Measurements from ENCODE around the gene CRTAC1.

Gene CRTAC1

DNA sequence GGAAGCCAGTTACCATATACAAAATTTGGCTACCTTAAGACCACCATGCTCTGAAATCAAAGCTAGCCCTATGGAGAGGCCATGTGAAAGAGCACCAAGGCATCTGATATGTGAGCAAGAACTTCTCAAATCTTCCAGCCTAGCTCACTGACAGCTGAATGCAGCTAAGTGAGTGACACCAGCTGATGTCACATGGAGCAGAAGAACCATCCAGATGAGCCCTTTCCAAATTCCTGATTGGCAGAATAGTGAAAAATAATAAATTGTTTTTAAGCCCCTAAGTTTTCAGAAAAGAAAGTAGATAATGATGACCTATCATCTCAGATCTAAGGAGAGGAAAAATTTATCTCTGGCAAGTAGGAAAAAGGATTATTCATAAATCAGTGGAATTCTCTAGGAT lies 85.6 kb downstream of the CRTAC1 start:
- H2BK5ac ChIP-seq (ENCODE audit: low read length): no peak overlapping the region
- no peak overlapping the region for H2AFZ ChIP-seq (ENCODE audit: low read length)
- no peak overlapping the region for H3K4me3 ChIP-seq (ENCODE audit: low read length in 2 of 2)
- no peak overlapping the region for H2AK5ac ChIP-seq (ENCODE audit: low read depth, low read length)
- DNase-seq (ENCODE audit: low spot score): no peak
- no peak overlapping the region for H3K9ac ChIP-seq (ENCODE audit: low read depth, low read length, poor library complexity)
- no peak overlapping the region for H3K23ac ChIP-seq (ENCODE audit: low read depth, low read length, poor library complexity)
- H3K4me1 ChIP-seq (ENCODE audit: control insufficient read depth in 2 of 2, insufficient read depth in 1 of 2, low read depth in 1 of 2, low read length in 2 of 2): no peaks in the 10 kb centered on the region
- no peak overlapping the region for H3K14ac ChIP-seq (ENCODE audit: low read length)
- H3K79me1 ChIP-seq (ENCODE audit: low read depth, low read length): no peaks in the 10 kb centered on the region
- H2BK120ac ChIP-seq (ENCODE audit: low read depth, low read length): no peak overlapping the region
- no peak overlapping the region for H3K4me2 ChIP-seq (ENCODE audit: insufficient read depth, low read length, poor library complexity, severe bottlenecking)
- no peaks in the 10 kb centered on the region for H3K36me3 ChIP-seq (replicated peaks in 1 of 2; ENCODE audit: control insufficient read depth in 2 of 2, insufficient read depth in 2 of 2, low read length in 2 of 2)
- H2BK12ac ChIP-seq (ENCODE audit: low read length): no peak overlapping the region
- H3K4ac ChIP-seq (ENCODE audit: low read length): no peak overlapping the region
- H3K18ac ChIP-seq (ENCODE audit: low read length): no peak overlapping the region
- no peaks in the 10 kb centered on the region for H3K9me3 ChIP-seq (replicated peaks in 1 of 2; ENCODE audit: control insufficient read depth in 2 of 2, insufficient read depth in 1 of 2, low read depth in 1 of 2, low read length in 2 of 2)
- H4K8ac ChIP-seq (ENCODE audit: low read depth, low read length): no peak overlapping the region
- H4K91ac ChIP-seq (ENCODE audit: low read depth, low read length, poor library complexity): no peak overlapping the region
- no peak overlapping the region for H3K27ac ChIP-seq (replicated peaks; ENCODE audit: low read length)
- H2BK15ac ChIP-seq (ENCODE audit: low read length): no peak overlapping the region
- H3K27me3 ChIP-seq (ENCODE audit: control insufficient read depth in 3 of 3, insufficient read depth in 3 of 3, low read depth in 1 of 3, low read length in 3 of 3): peaks cover 0 to 2% (median 0%) of the 10 kb centered on the region in 3 experiments

- Histone ChIP-seq H3K27me3 (ENCODE audit: control insufficient read depth in 3 of 3, insufficient read depth in 3 of 3, low read depth in 1 of 3, low read length in 3 of 3) (no peaks in the 10 kb centered on the region), H4K91ac (ENCODE audit: low read depth, low read length, poor library complexity) (no peak overlapping the region)
These were observed 87.1 kb downstream of the CRTAC1 start for GRCh38 chr10:97943294-97943693.

GRCh38 chr10:97940534-97940933 lies 89.9 kb downstream of the CRTAC1 start:
- H3K4ac ChIP-seq (ENCODE audit: low read length): no peak overlapping the region
- WGBS, 2 donors (ENCODE audit: extremely low coverage in 2 of 2, insufficient read length in 2 of 2, insufficient replicate concordance in 1 of 2): no CpG with 5 or more reads among the region's 6 CpGs
- no peak overlapping the region for H2BK12ac ChIP-seq (ENCODE audit: low read length)
- no peak overlapping the region for H4K8ac ChIP-seq (ENCODE audit: low read depth, low read length)
- H3K79me1 ChIP-seq (ENCODE audit: low read depth, low read length): no peaks in the 10 kb centered on the region
- no peaks in the 10 kb centered on the region for H3K4me1 ChIP-seq (ENCODE audit: control insufficient read depth in 2 of 2, insufficient read depth in 1 of 2, low read depth in 1 of 2, low read length in 2 of 2)
- no peak overlapping the region for H2BK5ac ChIP-seq (ENCODE audit: low read length)
- H2AK5ac ChIP-seq (ENCODE audit: low read depth, low read length): no peak overlapping the region
- DNase-seq (ENCODE audit: low spot score): no peak
- no peaks in the 10 kb centered on the region for H3K27me3 ChIP-seq (ENCODE audit: control insufficient read depth in 3 of 3, insufficient read depth in 3 of 3, low read depth in 1 of 3, low read length in 3 of 3)
- no peak overlapping the region for H3K4me2 ChIP-seq (ENCODE audit: insufficient read depth, low read length, poor library complexity, severe bottlenecking)
- H3K4me3 ChIP-seq (ENCODE audit: low read length in 2 of 2): no peak overlapping the region
- no peaks in the 10 kb centered on the region for H3K36me3 ChIP-seq (replicated peaks in 1 of 2; ENCODE audit: control insufficient read depth in 2 of 2, insufficient read depth in 2 of 2, low read length in 2 of 2)
- peak overlapping the region; percentile 12 for H3K23ac ChIP-seq (ENCODE audit: low read depth, low read length, poor library complexity)
- no peak overlapping the region for H3K14ac ChIP-seq (ENCODE audit: low read length)
- H3K9ac ChIP-seq (ENCODE audit: low read depth, low read length, poor library complexity): no peak overlapping the region
- H4K91ac ChIP-seq (ENCODE audit: low read depth, low read length, poor library complexity): no peak overlapping the region
- no peaks in the 10 kb centered on the region for H3K9me3 ChIP-seq (replicated peaks in 1 of 2; ENCODE audit: control insufficient read depth in 2 of 2, insufficient read depth in 1 of 2, low read depth in 1 of 2, low read length in 2 of 2)
- H2AFZ ChIP-seq (ENCODE audit: low read length): no peak overlapping the region
- H2BK120ac ChIP-seq (ENCODE audit: low read depth, low read length): no peak overlapping the region
- no peak overlapping the region for H3K18ac ChIP-seq (ENCODE audit: low read length)
- H2BK15ac ChIP-seq (ENCODE audit: low read length): no peak overlapping the region
- H3K27ac ChIP-seq (replicated peaks; ENCODE audit: low read length): no peak overlapping the region

More at GRCh38 chr10:97943294-97943693, 87.1 kb downstream of the CRTAC1 start:
- H3K4ac ChIP-seq (ENCODE audit: low read length): no peak overlapping the region
- no peaks in the 10 kb centered on the region for H3K4me1 ChIP-seq (ENCODE audit: control insufficient read depth in 2 of 2, insufficient read depth in 1 of 2, low read depth in 1 of 2, low read length in 2 of 2)
- no peak for DNase-seq (ENCODE audit: low spot score)
- H3K9ac ChIP-seq (ENCODE audit: low read depth, low read length, poor library complexity): no peak overlapping the region
- no peak overlapping the region for H2AFZ ChIP-seq (ENCODE audit: low read length)
- no peak overlapping the region for H3K14ac ChIP-seq (ENCODE audit: low read length)
- H2BK5ac ChIP-seq (ENCODE audit: low read length): no peak overlapping the region
- no peaks in the 10 kb centered on the region for H3K79me1 ChIP-seq (ENCODE audit: low read depth, low read length)
- H3K27ac ChIP-seq (replicated peaks; ENCODE audit: low read length): no peak overlapping the region
- H4K8ac ChIP-seq (ENCODE audit: low read depth, low read length): no peak overlapping the region
- no CpG with 5 or more reads among the region's 2 CpGs for WGBS, 2 donors (ENCODE audit: extremely low coverage in 2 of 2, insufficient read length in 2 of 2, insufficient replicate concordance in 1 of 2)
- H3K4me2 ChIP-seq (ENCODE audit: insufficient read depth, low read length, poor library complexity, severe bottlenecking): no peak overlapping the region
- no peak overlapping the region for H2BK12ac ChIP-seq (ENCODE audit: low read length)
- no peaks in the 10 kb centered on the region for H3K9me3 ChIP-seq (replicated peaks in 1 of 2; ENCODE audit: control insufficient read depth in 2 of 2, insufficient read depth in 1 of 2, low read depth in 1 of 2, low read length in 2 of 2)
- H2BK15ac ChIP-seq (ENCODE audit: low read length): no peak overlapping the region
- no peak overlapping the region for H2BK120ac ChIP-seq (ENCODE audit: low read depth, low read length)
- H2AK5ac ChIP-seq (ENCODE audit: low read depth, low read length): no peak overlapping the region
- no peak overlapping the region for H3K4me3 ChIP-seq (ENCODE audit: low read length in 2 of 2)
- H3K18ac ChIP-seq (ENCODE audit: low read length): no peak overlapping the region
- no peak overlapping the region for H3K23ac ChIP-seq (ENCODE audit: low read depth, low read length, poor library complexity)
- H3K36me3 ChIP-seq (replicated peaks in 1 of 2; ENCODE audit: control insufficient read depth in 2 of 2, insufficient read depth in 2 of 2, low read length in 2 of 2): no peaks in the 10 kb centered on the region

DNA sequence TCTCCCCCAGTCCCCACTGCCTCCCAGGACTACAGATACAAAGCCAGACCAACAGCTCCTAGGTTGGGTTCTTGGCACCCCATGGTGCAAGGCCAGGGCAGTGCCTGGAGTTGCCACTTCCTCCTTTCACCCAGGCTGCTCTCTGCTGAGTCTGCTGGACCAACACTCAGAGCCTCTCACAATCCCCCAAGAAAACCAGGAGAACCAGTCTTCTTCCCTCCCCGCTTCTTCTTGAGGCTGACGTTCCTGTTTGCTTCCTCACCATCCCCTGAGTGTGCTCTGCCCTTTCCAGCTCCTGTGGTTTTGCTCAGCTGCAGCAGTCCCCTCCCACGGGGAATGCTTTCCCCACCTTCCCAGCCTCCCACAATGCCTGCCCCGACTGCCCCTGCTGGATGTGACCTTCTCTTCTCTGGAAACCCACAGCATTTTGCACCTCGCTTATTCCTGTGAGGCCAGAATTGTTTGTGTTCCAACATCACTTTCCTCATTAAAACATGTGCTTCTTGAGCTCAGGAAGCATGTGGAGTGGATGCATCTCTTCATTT lies 90.9 kb downstream of the CRTAC1 start:
- H3K9me3 ChIP-seq (replicated peaks in 1 of 2; ENCODE audit: control insufficient read depth in 2 of 2, insufficient read depth in 1 of 2, low read depth in 1 of 2, low read length in 2 of 2): no peaks in the 10 kb centered on the region
- no peak overlapping the region for H4K91ac ChIP-seq (ENCODE audit: low read depth, low read length, poor library complexity)
- H3K27me3 ChIP-seq (ENCODE audit: control insufficient read depth in 3 of 3, insufficient read depth in 3 of 3, low read depth in 1 of 3, low read length in 3 of 3): no peaks in the 10 kb centered on the region
- WGBS, 2 donors (ENCODE audit: extremely low coverage in 2 of 2, insufficient read length in 2 of 2, insufficient replicate concordance in 1 of 2): no CpG with 5 or more reads among the region's 5 CpGs
- H2BK12ac ChIP-seq (ENCODE audit: low read length): no peak overlapping the region
- no peaks in the 10 kb centered on the region for H3K4me1 ChIP-seq (ENCODE audit: control insufficient read depth in 2 of 2, insufficient read depth in 1 of 2, low read depth in 1 of 2, low read length in 2 of 2)
- H2BK120ac ChIP-seq (ENCODE audit: low read depth, low read length): no peak overlapping the region
- no peaks in the 10 kb centered on the region for H3K36me3 ChIP-seq (replicated peaks in 1 of 2; ENCODE audit: control insufficient read depth in 2 of 2, insufficient read depth in 2 of 2, low read length in 2 of 2)
- no peak overlapping the region for H2AFZ ChIP-seq (ENCODE audit: low read length)
- H2AK5ac ChIP-seq (ENCODE audit: low read depth, low read length): no peak overlapping the region
- DNase-seq (ENCODE audit: low spot score): no peak
- no peak overlapping the region for H3K27ac ChIP-seq (replicated peaks; ENCODE audit: low read length)
- no peak overlapping the region for H2BK5ac ChIP-seq (ENCODE audit: low read length)
- no peak overlapping the region for H3K14ac ChIP-seq (ENCODE audit: low read length)
- no peaks in the 10 kb centered on the region for H3K79me1 ChIP-seq (ENCODE audit: low read depth, low read length)
- H3K4me3 ChIP-seq (ENCODE audit: low read length in 2 of 2): no peak overlapping the region
- no peak overlapping the region for H3K4me2 ChIP-seq (ENCODE audit: insufficient read depth, low read length, poor library complexity, severe bottlenecking)
- H3K9ac ChIP-seq (ENCODE audit: low read depth, low read length, poor library complexity): no peak overlapping the region
- no peak overlapping the region for H2BK15ac ChIP-seq (ENCODE audit: low read length)
- no peak overlapping the region for H3K23ac ChIP-seq (ENCODE audit: low read depth, low read length, poor library complexity)
- H4K8ac ChIP-seq (ENCODE audit: low read depth, low read length): no peak overlapping the region
- H3K4ac ChIP-seq (ENCODE audit: low read length): no peak overlapping the region
- no peak overlapping the region for H3K18ac ChIP-seq (ENCODE audit: low read length)

Data from neuronal stem cell (in vitro differentiated cells).